ENCODE results near the gene EDRF1.

- TF ChIP-seq, protein P1, sequence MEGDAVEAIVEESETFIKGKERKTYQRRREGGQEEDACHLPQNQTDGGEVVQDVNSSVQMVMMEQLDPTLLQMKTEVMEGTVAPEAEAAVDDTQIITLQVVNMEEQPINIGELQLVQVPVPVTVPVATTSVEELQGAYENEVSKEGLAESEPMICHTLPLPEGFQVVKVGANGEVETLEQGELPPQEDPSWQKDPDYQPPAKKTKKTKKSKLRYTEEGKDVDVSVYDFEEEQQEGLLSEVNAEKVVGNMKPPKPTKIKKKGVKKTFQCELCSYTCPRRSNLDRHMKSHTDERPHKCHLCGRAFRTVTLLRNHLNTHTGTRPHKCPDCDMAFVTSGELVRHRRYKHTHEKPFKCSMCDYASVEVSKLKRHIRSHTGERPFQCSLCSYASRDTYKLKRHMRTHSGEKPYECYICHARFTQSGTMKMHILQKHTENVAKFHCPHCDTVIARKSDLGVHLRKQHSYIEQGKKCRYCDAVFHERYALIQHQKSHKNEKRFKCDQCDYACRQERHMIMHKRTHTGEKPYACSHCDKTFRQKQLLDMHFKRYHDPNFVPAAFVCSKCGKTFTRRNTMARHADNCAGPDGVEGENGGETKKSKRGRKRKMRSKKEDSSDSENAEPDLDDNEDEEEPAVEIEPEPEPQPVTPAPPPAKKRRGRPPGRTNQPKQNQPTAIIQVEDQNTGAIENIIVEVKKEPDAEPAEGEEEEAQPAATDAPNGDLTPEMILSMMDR (conservative IDR thresholded peaks at IDR 0.05) = no peak
- no peak for TF ChIP-seq ZFX (IDR thresholded peaks at IDR 0.05)
Observed at GRCh38 chr10:125802131-125802530, 82.6 kb downstream of the EDRF1 start.
